Neural progenitor cell (in vitro differentiated cells): ENCODE data around the gene MARVELD1.
A peak's percentile ranks its signal among the peaks of the same experiment; 100 is the strongest.

Source experiments
- EZH2 ChIP-seq: fragments of 200-600 bp; sonication (generic); IDR thresholded peaks from 2 replicates; pipeline ENCODE4 v1.6.1; 2017; ENCODE audit warnings: antibody characterized with exemption, mild to moderate bottlenecking, moderate library complexity
- TF ChIP-seq, protein P1 (sequence below): fragments of 200-600 bp; sonication (generic); IDR thresholded peaks from 2 replicates; pipeline ENCODE4 v1.5.1; 2017; ENCODE audit warnings: antibody characterized with exemption, mild to moderate bottlenecking

DNA sequence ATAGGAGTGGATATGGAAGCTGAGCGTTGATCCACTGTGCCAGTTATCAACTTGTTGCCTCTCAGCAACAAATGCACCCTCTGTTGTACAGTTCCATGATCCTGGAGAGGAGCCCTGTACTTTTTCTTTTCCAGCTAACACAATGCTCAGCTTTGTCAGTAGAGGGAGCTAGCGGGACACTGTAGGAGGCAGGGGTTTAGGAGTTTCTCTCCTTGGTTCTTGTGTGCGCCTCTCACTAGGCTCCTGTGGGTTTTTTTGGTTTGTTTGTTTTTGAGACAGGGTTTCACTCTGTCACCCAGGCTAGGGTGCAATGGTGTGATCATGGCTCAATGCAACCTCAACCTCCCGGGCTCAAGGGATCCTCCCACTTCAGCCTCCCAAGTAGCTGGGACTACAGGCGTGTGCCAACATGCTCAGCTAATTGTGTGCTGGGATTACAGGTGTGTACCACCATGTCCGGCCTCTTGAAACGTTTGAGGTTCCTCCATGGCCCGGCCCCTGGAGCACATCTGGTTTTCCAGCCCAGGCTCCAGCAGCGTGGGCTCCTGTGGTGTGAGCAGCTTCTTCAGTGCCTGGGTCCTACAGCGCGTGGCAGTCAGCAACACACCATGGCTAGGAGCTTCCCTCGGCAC is 12.0 kb upstream of the MARVELD1 start:
- TF ChIP-seq, protein P1, sequence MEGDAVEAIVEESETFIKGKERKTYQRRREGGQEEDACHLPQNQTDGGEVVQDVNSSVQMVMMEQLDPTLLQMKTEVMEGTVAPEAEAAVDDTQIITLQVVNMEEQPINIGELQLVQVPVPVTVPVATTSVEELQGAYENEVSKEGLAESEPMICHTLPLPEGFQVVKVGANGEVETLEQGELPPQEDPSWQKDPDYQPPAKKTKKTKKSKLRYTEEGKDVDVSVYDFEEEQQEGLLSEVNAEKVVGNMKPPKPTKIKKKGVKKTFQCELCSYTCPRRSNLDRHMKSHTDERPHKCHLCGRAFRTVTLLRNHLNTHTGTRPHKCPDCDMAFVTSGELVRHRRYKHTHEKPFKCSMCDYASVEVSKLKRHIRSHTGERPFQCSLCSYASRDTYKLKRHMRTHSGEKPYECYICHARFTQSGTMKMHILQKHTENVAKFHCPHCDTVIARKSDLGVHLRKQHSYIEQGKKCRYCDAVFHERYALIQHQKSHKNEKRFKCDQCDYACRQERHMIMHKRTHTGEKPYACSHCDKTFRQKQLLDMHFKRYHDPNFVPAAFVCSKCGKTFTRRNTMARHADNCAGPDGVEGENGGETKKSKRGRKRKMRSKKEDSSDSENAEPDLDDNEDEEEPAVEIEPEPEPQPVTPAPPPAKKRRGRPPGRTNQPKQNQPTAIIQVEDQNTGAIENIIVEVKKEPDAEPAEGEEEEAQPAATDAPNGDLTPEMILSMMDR: peak; percentile 88
- TF ChIP-seq EZH2: no peak
